ENCODE data around the gene ANO6. TPM values are rescaled to one million over a fixed set of nuclear protein-coding genes. Genes with fewer than 3 reads are reported as not detected.
A peak's percentile ranks its signal among the peaks of the same experiment; 100 is the strongest.

The ANO6 gene
- total RNA-seq, 2 experiments from 2014 or later = 19.0 to 21.4 TPM

DNA sequence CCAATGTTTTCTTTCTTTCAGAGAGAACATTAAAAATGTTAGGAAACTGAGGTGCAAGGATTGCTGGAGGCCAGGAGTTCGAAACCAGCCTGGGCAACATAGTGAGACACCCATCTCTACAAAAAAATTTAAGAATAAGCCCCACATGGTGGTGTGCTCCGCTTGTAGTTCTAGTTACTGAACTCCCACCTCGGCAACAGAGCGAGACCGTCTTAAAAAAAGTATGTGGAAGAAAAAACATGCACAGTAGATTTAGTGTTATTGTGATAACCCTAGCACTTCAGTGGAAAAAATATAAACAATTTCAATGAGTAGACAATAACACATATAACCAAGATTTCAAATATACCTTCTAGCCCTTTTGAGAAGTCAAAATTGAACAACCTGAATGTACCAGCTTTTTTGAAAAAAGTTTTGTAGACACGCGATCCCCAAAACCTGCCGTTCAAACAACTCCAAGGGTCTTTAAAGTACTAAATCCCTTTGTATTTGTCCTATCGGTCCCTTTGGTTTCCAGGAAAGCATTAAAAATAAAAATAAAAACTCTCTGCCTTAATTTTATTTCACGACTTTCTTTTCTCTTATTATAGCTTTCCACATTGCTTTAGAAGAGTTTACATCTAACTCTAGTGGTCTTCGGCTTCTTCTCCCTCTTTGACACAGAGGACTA lies 1.0 kb upstream of the ANO6 start:
- ChIA-PET CTCF (interaction anchor here (0.8 to 3.3 kb wide), 7 partner anchors 10 to 512 kb away, joined by 3 to 22 read pairs (median 4); no protein-coding TSS in a partner anchor), POLR2A (interaction anchor here (1.2 to 1.5 kb wide), 4 partner anchors 16 to 512 kb away, joined by 3 to 7 read pairs (median 4); no protein-coding TSS in a partner anchor)
- peaks cover 1% of the 10 kb centered on the region for H3K36me3 Mint-ChIP-seq
- intact Hi-C loops (cut with micrococcal nuclease) = loop anchor here (1.0 to 5.0 kb wide), 3 partner anchors 8 to 1167 kb away; no protein-coding TSS in a partner anchor
- H3K4me1 Mint-ChIP-seq (ENCODE audit: low read depth) = peaks cover 42% of the 10 kb centered on the region
- no peaks in the 10 kb centered on the region for H3K9me3 Mint-ChIP-seq
- no peak for DNase-seq
- peak overlapping the region; percentile 90 for H3K4me3 Mint-ChIP-seq
- peak overlapping the region; percentile 94 for H3K27ac Mint-ChIP-seq
- no peaks in the 10 kb centered on the region for H3K27me3 Mint-ChIP-seq

DNA sequence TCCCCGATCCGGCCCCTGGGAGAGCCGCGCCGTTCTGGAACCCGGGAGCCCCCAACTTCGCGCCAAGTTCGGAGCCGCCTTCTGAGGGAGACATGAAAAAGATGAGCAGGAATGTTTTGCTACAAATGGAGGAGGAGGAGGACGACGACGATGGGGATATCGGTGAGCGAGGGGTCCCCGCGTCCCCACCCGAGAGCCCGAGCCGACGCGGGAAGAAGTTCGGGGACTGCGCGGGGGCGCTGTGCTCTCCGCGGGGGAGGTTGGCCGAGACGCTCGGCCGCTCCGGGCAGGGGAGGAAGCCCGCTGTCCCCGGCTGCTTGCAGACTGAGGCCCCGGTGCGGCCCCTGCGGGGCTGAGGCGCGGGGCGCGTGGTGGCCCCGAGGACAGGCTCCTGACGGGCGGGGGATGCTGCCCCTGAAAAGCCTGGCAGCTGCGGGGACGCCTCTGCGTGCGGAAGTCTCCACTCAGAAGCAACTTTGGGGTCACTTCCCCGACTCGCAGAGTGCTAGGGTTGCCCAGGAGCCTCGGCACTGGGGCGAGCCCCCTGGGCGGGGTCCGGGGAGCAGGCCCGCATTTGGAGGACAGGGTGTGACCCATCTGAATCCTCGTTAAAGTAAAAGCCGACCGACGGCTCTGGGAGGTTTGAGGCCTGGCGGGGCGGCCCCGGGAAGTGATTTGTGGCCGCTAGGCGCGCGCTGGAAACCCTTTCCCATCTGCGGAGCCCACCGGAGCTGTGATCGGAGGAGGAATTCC lies 511 bp downstream of the ANO6 start:
- H3K27me3 Mint-ChIP-seq = no peaks in the 10 kb centered on the region
- peak; percentile 57 for DNase-seq
- H3K27ac Mint-ChIP-seq = peak overlapping the region; percentile 94
- peak overlapping the region; percentile 90 for H3K4me3 Mint-ChIP-seq
- H3K36me3 Mint-ChIP-seq = peaks cover 1% of the 10 kb centered on the region
- H3K4me1 Mint-ChIP-seq (ENCODE audit: low read depth) = peaks cover 53% of the 10 kb centered on the region
- CTCF ChIA-PET = interaction anchor here (0.5 to 3.3 kb wide), 6 partner anchors 8 to 510 kb away, joined by 3 to 22 read pairs (median 4); no protein-coding TSS in a partner anchor
- H3K9me3 Mint-ChIP-seq = no peaks in the 10 kb centered on the region
- intact Hi-C loops (cut with micrococcal nuclease) = loop anchor here (1.0 to 5.0 kb wide), 2 partner anchors 511 to 1166 kb away; no protein-coding TSS in a partner anchor
- POLR2A ChIA-PET = interaction anchor here (0.7 to 1.5 kb wide), 6 partner anchors 12 to 773 kb away, joined by 3 to 7 read pairs (median 3); no protein-coding TSS in a partner anchor

DNA sequence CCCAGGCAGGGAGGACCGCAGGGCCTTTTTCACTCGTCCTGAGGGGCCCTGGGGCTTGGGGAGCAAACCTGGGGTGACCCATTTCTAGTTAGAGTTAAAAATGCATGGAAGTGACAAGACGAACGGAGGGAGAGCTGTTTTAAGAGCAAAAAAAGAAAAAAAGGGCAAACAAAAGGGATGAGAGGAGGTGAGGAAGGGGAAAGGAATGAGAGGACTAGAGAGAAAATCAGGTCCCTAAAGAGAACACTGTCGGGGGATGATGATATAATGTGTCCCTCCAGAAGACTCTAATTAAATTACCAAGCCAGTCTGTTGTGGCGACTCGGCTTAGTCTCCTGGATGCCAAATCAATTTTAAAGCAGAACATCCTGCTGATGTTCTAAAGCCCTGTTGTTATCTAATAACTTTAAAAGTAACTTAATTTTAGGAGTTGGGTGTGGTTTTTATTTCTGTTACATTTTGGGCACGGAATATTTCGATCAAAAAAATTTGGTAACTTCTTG lies 1.1 kb downstream of the ANO6 start:
- ChIA-PET POLR2A (interaction anchor here (0.7 kb wide), 1 partner anchor 13 kb away, joined by 3 read pairs; no protein-coding TSS in a partner anchor), CTCF (interaction anchor here (0.5 to 3.3 kb wide), 4 partner anchors 17 to 509 kb away, joined by 3 to 22 read pairs (median 4); no protein-coding TSS in a partner anchor)
- Mint-ChIP-seq H3K36me3 (peaks cover 1% of the 10 kb centered on the region), H3K4me3 (peak overlapping the region; percentile 82), H3K9me3 (no peaks in the 10 kb centered on the region), H3K27me3 (no peaks in the 10 kb centered on the region), H3K27ac (peak overlapping the region; percentile 24), H3K4me1 (ENCODE audit: low read depth) (peaks cover 52% of the 10 kb centered on the region)
- DNase-seq = no peak
- intact Hi-C loops (cut with micrococcal nuclease) = loop anchor here (1.0 to 5.0 kb wide), 3 partner anchors 16 to 1165 kb away; no protein-coding TSS in a partner anchor

DNA sequence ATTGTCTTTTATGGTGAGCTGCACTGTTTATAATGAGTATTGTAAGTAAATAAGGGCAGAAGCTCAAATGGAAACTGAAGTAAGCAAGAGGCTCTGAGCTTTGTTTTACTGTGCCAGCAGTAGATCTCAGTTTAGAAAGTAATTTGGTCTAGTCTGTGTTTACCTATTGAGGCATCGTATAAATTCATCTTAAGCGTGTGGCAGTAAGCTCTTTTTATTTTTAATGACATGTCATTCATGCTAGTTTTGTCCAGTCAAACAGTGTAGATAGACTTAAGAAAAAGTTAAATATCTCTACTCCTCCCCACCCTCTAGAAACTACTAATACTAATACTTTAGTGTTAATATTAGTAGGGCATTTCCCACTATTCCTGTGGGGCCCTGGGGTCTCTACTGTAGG lies 2.0 kb downstream of the ANO6 start:
- peak overlapping the region; percentile 82 for H3K4me3 Mint-ChIP-seq
- H3K4me1 Mint-ChIP-seq (ENCODE audit: low read depth) = peaks cover 55% of the 10 kb centered on the region
- intact Hi-C loops (cut with micrococcal nuclease) = loop anchor here (1.0 to 5.0 kb wide), 2 partner anchors 15 to 1164 kb away; no protein-coding TSS in a partner anchor
- POLR2A ChIA-PET = no interaction called here
- CTCF ChIA-PET = interaction anchor here (1.4 to 3.3 kb wide), 2 partner anchors 16 to 508 kb away, joined by 5 to 22 read pairs; no protein-coding TSS in a partner anchor
- H3K27me3 Mint-ChIP-seq = no peaks in the 10 kb centered on the region
- DNase-seq = no peak
- no peak overlapping the region for H3K27ac Mint-ChIP-seq
- peaks cover 1% of the 10 kb centered on the region for H3K36me3 Mint-ChIP-seq
- H3K9me3 Mint-ChIP-seq = no peaks in the 10 kb centered on the region

DNA sequence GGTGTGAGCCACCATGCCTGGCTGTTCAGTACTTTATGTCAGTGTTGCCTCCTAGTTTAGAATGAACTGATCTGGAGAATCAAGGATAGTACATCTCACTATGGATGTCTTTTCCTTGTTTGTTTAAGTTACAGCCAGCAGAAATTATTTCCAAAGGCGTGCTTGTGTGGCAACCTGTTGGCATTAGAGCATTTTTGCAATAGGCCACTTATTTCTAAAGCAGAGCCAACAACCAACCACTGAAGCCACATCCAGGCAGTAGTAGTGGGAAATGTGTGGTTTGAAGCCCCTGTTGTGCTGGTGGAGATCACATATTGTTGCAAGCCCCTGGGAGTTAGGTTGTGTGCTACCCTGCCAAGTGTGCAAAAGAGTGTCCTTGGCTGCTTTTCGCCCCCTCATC lies 3.7 kb downstream of the ANO6 start:
- intact Hi-C loops (cut with micrococcal nuclease) = loop anchor here (5.0 kb wide), 1 partner anchor 1163 kb away; no protein-coding TSS in a partner anchor
- Mint-ChIP-seq H3K27me3 (no peaks in the 10 kb centered on the region), H3K9me3 (no peaks in the 10 kb centered on the region), H3K4me1 (ENCODE audit: low read depth) (peaks cover 61% of the 10 kb centered on the region), H3K4me3 (no peak overlapping the region), H3K36me3 (peaks cover 1% of the 10 kb centered on the region), H3K27ac (no peak overlapping the region)
- POLR2A ChIA-PET = no interaction called here
- CTCF ChIA-PET = no interaction called here
- DNase-seq = no peak

DNA sequence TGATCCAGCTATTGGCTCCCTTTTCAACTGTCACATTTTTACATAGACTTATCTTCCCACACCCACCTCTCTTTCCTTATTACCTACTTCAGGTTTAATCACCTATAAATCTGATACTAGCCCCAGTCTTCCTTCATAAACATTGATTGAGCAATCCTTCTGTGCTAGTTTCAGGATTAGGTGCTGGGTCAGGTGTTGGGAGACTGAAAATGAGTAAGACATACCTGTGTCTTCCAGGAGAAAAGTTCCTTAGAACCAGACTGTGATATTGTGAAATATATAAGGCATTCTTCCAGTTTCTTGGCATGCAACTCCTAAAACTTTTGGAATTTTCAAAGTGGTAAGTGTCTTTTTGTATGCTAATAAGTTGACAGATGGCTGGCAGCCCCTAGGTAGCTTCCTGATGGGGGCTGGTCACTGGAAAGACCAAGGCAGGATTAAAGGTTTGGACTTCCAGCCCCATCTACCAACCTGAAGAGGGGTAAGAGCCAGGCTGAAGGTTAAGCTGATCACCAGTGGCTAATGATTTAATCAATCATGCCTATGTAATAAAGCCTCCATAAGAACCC lies 4.6 kb downstream of the ANO6 start:
- POLR2A ChIA-PET = no interaction called here
- intact Hi-C loops (cut with micrococcal nuclease) = no loop called here
- Mint-ChIP-seq H3K27me3 (no peaks in the 10 kb centered on the region), H3K4me1 (ENCODE audit: low read depth) (peaks cover 57% of the 10 kb centered on the region), H3K9me3 (no peaks in the 10 kb centered on the region), H3K36me3 (peaks cover 2% of the 10 kb centered on the region), H3K4me3 (no peak overlapping the region), H3K27ac (no peak overlapping the region)
- CTCF ChIA-PET = interaction anchor here (1.1 kb wide), 1 partner anchor 90 kb away, joined by 3 read pairs; no protein-coding TSS in a partner anchor
- no peak for DNase-seq

DNA sequence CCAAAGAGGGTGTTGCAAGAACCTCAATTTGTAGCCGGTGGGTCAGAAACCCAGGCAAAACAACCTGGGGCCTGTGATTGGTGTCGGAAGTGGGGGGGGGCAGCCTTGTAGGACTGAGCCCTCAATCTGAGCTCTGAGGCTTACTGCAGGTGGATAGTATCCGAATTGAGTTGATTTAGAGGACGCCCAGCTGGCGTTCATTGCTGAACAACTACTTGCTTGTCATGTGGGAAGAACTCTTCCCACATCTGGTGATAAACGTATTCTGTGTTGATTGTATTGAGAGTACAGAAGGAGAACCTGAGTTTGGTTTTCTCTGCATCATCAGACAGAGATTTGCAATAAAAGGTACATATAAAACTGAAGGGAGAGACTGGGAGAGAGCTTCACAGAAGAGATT lies 5.1 kb downstream of the ANO6 start:
- peaks cover 2% of the 10 kb centered on the region for H3K36me3 Mint-ChIP-seq
- intact Hi-C loops (cut with micrococcal nuclease) = no loop called here
- H3K9me3 Mint-ChIP-seq = no peaks in the 10 kb centered on the region
- no peaks in the 10 kb centered on the region for H3K27me3 Mint-ChIP-seq
- peaks cover 57% of the 10 kb centered on the region for H3K4me1 Mint-ChIP-seq (ENCODE audit: low read depth)
- no peak overlapping the region for H3K27ac Mint-ChIP-seq
- H3K4me3 Mint-ChIP-seq = no peak overlapping the region
- ChIA-PET CTCF (interaction anchor here (1.1 kb wide), 1 partner anchor 90 kb away, joined by 3 read pairs; no protein-coding TSS in a partner anchor), POLR2A (no interaction called here)
- no peak for DNase-seq

DNA sequence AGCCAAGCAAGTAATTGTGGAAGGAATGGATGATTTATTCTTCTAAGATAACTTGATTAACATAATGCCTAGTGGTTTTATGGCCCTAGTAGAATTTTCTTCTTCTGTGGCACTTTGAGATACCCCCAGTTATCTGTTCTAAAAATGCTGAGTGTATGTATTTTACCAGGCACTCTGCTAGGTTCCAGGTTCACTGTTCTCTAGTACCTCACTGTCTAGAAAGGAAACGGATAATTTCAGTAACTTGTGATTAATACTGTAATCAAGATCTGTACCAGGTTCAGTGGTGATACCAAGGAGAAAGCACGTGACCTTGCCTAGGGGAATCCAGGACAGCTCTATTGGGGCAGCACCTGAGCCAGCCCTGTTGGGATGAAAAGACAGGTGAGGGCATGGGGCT lies 8.0 kb downstream of the ANO6 start:
- no peaks in the 10 kb centered on the region for H3K9me3 Mint-ChIP-seq
- H3K4me3 Mint-ChIP-seq = no peak overlapping the region
- peaks cover 1% of the 10 kb centered on the region for H3K36me3 Mint-ChIP-seq
- no peak overlapping the region for H3K27ac Mint-ChIP-seq
- ChIA-PET POLR2A (no interaction called here), CTCF (interaction anchor here (1.5 kb wide), 1 partner anchor 8 kb away, joined by 4 read pairs; the partner anchor contains the start of gene ANO6)
- intact Hi-C loops (cut with micrococcal nuclease) = loop anchor here (1.0 kb wide), 1 partner anchor 10 kb away; no protein-coding TSS in a partner anchor
- no peak for DNase-seq
- H3K4me1 Mint-ChIP-seq (ENCODE audit: low read depth) = peaks cover 48% of the 10 kb centered on the region
- no peaks in the 10 kb centered on the region for H3K27me3 Mint-ChIP-seq

DNA sequence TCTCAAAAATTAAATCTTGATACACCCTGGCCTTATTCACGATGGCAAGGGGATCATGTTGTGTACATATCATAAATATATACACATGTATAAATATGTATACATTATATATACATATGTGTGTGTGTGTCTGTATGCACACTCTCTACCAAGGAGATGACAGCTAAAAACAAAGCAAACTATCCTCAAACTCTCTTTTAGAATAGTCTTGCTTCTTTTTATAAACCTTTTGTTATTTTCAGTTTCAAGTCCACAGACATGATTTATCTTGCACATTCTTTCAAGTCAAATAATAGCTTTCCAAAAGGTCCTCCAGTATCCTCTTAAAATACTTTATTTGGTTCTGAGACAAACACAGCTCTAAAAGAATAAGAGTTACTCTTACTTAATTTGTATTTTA lies 8.4 kb downstream of the ANO6 start:
- H3K27me3 Mint-ChIP-seq = no peaks in the 10 kb centered on the region
- POLR2A ChIA-PET = interaction anchor here (0.7 kb wide), 1 partner anchor 1407 kb away, joined by 3 read pairs; no protein-coding TSS in a partner anchor
- H3K36me3 Mint-ChIP-seq = peaks cover 1% of the 10 kb centered on the region
- no peak for DNase-seq
- intact Hi-C loops (cut with micrococcal nuclease) = loop anchor here (1.0 kb wide), 1 partner anchor 10 kb away; no protein-coding TSS in a partner anchor
- CTCF ChIA-PET = interaction anchor here (1.5 kb wide), 1 partner anchor 9 kb away, joined by 4 read pairs; the partner anchor contains the start of gene ANO6
- H3K27ac Mint-ChIP-seq = no peak overlapping the region
- H3K4me1 Mint-ChIP-seq (ENCODE audit: low read depth) = peaks cover 46% of the 10 kb centered on the region
- H3K9me3 Mint-ChIP-seq = no peaks in the 10 kb centered on the region
- no peak overlapping the region for H3K4me3 Mint-ChIP-seq

DNA sequence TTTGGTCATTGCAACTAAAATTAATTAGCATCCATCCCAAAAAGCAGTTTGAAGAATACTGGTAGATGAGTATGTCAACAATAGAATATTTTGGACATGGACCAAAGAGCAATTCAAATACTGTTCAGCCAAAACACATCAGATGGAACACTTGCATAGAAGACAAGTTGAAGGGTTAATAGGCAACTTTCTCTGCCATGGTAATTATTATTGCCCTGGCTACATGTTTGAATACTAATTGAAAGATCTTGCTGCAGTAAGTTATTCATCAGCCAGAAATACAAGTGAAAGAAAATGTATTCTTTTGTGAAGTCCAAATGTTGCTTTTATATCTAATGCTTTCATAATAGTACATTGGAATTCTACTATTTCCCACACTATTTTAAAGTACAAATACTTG lies 10.1 kb downstream of the ANO6 start:
- ChIA-PET CTCF (no interaction called here), POLR2A (no interaction called here)
- Mint-ChIP-seq H3K4me1 (ENCODE audit: low read depth) (peaks cover 32% of the 10 kb centered on the region), H3K9me3 (no peaks in the 10 kb centered on the region), H3K27me3 (no peaks in the 10 kb centered on the region), H3K27ac (no peak overlapping the region), H3K4me3 (no peak overlapping the region), H3K36me3 (peaks cover 6% of the 10 kb centered on the region)
- intact Hi-C loops (cut with micrococcal nuclease) = no loop called here
- no peak for DNase-seq

DNA sequence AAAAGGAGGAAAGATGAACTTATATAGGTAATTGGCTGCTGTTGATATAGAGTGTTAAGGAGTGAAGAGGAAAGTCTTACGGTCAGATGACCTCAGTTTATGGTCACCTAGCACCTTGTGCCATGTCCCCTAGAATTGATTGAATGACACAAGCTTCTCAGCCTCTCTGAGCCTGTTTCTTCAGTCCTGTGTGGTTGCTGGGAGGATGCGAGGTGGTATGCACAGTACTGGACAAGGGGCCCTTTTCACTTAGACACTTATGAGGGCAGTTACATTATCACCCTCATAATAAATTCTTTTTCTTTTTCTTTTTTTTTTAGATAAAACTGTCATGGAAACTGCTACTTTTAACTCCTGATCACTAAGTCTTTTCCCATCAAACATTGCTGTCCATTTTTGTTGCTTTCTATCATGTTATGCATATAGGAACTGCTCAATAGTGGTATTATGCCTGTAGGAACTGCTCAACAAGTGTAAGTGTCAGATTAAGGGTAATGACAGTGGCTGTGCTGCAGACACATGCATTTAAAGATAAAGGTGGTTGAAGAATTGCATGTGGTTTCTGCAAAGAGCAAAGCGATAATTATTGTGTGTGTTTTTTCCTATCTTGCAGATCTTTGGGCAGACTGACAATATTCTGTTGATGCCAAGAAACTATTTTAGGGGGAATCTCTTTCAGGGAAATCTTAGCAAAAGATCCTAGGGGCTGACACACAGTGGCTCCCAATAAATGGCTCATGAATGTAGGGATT lies 11.6 kb downstream of the ANO6 start:
- H3K27me3 Mint-ChIP-seq = no peaks in the 10 kb centered on the region
- POLR2A ChIA-PET = no interaction called here
- intact Hi-C loops (cut with micrococcal nuclease) = no loop called here
- CTCF ChIA-PET = no interaction called here
- H3K4me1 Mint-ChIP-seq (ENCODE audit: low read depth) = peaks cover 37% of the 10 kb centered on the region
- no peak overlapping the region for H3K4me3 Mint-ChIP-seq
- H3K36me3 Mint-ChIP-seq = peaks cover 6% of the 10 kb centered on the region
- DNase-seq = no peak
- H3K9me3 Mint-ChIP-seq = no peaks in the 10 kb centered on the region
- no peak overlapping the region for H3K27ac Mint-ChIP-seq
